ENCODE data around the gene MARF1. TPM values are rescaled to one million over a fixed set of nuclear protein-coding genes. Genes with fewer than 3 reads are reported as not detected.

Gene MARF1
- total RNA-seq, 1 donor from 2014 or later = 16.7 TPM

GRCh38 chr16:15604460-15605440 is 38.2 kb downstream of the MARF1 start:
- H3K9ac ChIP-seq (ENCODE audit: low read depth in 1 of 3, low read length in 3 of 3) = no peak overlapping the region
- H3K27me3 ChIP-seq (ENCODE audit: control insufficient read depth in 3 of 3, insufficient read depth in 3 of 3, low read length in 3 of 3) = no peaks in the 10 kb centered on the region
- no peaks in the 10 kb centered on the region for H3K9me3 ChIP-seq (ENCODE audit: control insufficient read depth in 3 of 3, low read length in 3 of 3)
- no peak overlapping the region for H3K27ac ChIP-seq (ENCODE audit: low read depth, low read length)
- no peak overlapping the region for H3K4me3 ChIP-seq (ENCODE audit: low read length in 3 of 3)
- peaks cover 14 to 16% (median 14%) of the 10 kb centered on the region in 3 donors for H3K4me1 ChIP-seq (ENCODE audit: control insufficient read depth in 3 of 3, insufficient read depth in 3 of 3, low read length in 3 of 3)
- peaks cover 54 to 70% (median 67%) of the 10 kb centered on the region in 3 donors for H3K36me3 ChIP-seq (ENCODE audit: control insufficient read depth in 3 of 3, insufficient read depth in 3 of 3, low read length in 3 of 3)

GRCh38 chr16:15602285-15603044 is 40.5 kb downstream of the MARF1 start:
- Histone ChIP-seq H3K27ac (ENCODE audit: low read depth, low read length) (no peak overlapping the region), H3K9me3 (ENCODE audit: control insufficient read depth in 3 of 3, low read length in 3 of 3) (no peaks in the 10 kb centered on the region), H3K27me3 (ENCODE audit: control insufficient read depth in 3 of 3, insufficient read depth in 3 of 3, low read length in 3 of 3) (no peaks in the 10 kb centered on the region), H3K4me1 (ENCODE audit: control insufficient read depth in 3 of 3, insufficient read depth in 3 of 3, low read length in 3 of 3) (peaks cover 5 to 8% (median 5%) of the 10 kb centered on the region in 3 donors), H3K4me3 (ENCODE audit: low read length in 3 of 3) (no peak overlapping the region), H3K36me3 (ENCODE audit: control insufficient read depth in 3 of 3, insufficient read depth in 3 of 3, low read length in 3 of 3) (peaks cover 70 to 88% (median 74%) of the 10 kb centered on the region in 3 donors), H3K9ac (ENCODE audit: low read depth in 1 of 3, low read length in 3 of 3) (no peak overlapping the region)

GRCh38 chr16:15601212-15601879 is 41.6 kb downstream of the MARF1 start:
- Histone ChIP-seq H3K4me1 (ENCODE audit: control insufficient read depth in 3 of 3, insufficient read depth in 3 of 3, low read length in 3 of 3) (peaks cover 0 to 5% (median 0%) of the 10 kb centered on the region in 3 donors), H3K4me3 (ENCODE audit: low read length in 3 of 3) (no peak overlapping the region), H3K36me3 (ENCODE audit: control insufficient read depth in 3 of 3, insufficient read depth in 3 of 3, low read length in 3 of 3) (peaks cover 68 to 92% (median 77%) of the 10 kb centered on the region in 3 donors), H3K9ac (ENCODE audit: low read depth in 1 of 3, low read length in 3 of 3) (no peak overlapping the region), H3K27ac (ENCODE audit: low read depth, low read length) (no peak overlapping the region), H3K9me3 (ENCODE audit: control insufficient read depth in 3 of 3, low read length in 3 of 3) (no peaks in the 10 kb centered on the region), H3K27me3 (ENCODE audit: control insufficient read depth in 3 of 3, insufficient read depth in 3 of 3, low read length in 3 of 3) (no peaks in the 10 kb centered on the region)

DNA sequence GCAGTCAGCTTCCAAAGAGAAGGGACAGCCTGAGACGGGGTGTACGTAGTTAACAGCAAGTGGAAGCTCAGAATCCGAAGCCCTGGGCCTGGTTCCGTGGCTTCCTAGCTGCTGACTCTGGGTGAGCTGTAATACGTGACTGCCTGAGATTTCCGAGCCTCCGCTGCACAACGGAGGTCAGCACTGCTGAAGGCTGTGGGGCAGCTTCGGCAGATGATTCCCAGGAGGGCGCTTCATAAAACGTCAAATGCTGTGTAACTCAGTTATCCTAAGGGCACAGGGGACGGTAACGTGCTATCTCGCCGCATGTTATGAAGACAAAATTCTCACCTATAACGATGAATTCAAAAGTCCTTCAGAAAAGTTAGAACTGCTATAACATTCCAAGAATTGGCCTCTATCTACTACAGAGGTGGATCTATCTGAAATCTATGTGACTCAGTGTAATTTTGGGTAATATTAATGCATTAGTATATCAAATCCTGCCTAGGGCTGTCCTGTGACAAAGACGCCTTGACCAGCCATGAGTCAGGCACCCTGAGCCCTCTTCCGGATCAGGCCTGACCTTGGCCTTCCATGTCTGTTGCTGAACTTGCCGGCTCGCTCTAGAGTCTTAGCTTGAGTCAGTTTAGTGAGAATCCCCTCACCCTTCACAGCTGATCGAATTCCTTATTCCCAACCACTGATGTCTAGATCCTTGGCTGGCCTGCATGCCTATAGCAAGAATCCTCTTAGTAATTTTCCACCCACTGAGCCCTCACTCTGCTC is 43.5 kb downstream of the MARF1 start:
- no peak overlapping the region for H3K27ac ChIP-seq (ENCODE audit: low read depth, low read length)
- peaks cover 67 to 94% (median 80%) of the 10 kb centered on the region in 3 donors for H3K36me3 ChIP-seq (ENCODE audit: control insufficient read depth in 3 of 3, insufficient read depth in 3 of 3, low read length in 3 of 3)
- peaks cover 0 to 2% (median 0%) of the 10 kb centered on the region in 3 donors for H3K4me1 ChIP-seq (ENCODE audit: control insufficient read depth in 3 of 3, insufficient read depth in 3 of 3, low read length in 3 of 3)
- no peak overlapping the region for H3K9ac ChIP-seq (ENCODE audit: low read depth in 1 of 3, low read length in 3 of 3)
- no peaks in the 10 kb centered on the region for H3K9me3 ChIP-seq (ENCODE audit: control insufficient read depth in 3 of 3, low read length in 3 of 3)
- no peak overlapping the region for H3K4me3 ChIP-seq (ENCODE audit: low read length in 3 of 3)
- no peaks in the 10 kb centered on the region for H3K27me3 ChIP-seq (ENCODE audit: control insufficient read depth in 3 of 3, insufficient read depth in 3 of 3, low read length in 3 of 3)

DNA sequence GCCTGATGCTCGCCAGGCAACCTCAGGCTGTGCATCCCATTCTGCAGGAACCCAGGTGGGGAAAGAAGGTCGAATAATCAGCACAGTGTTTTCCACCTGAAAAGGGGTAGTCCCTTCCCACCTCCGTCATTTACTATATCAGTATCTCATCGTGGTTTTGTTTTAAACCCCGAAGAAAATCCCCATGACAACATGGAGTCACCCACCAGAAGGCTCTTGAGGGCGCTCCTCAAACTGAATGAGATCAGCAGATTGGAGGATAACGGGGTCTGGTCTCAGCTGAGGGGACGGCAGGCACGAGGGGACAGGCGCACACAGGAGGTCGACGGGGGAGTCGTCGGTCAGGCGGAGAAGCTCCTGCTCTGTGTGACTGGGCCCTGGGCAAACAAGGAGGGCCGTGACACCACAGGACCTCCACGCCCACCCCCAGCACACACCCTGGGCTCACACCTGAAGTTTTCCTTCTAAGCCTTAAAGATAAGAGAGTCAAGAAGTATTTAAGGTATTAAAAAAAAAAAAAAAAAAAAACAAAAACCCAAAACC is 44.2 kb downstream of the MARF1 start:
- Histone ChIP-seq H3K4me3 (ENCODE audit: low read length in 3 of 3) (no peak overlapping the region), H3K4me1 (ENCODE audit: control insufficient read depth in 3 of 3, insufficient read depth in 3 of 3, low read length in 3 of 3) (peaks cover 0 to 2% (median 0%) of the 10 kb centered on the region in 3 donors), H3K36me3 (ENCODE audit: control insufficient read depth in 3 of 3, insufficient read depth in 3 of 3, low read length in 3 of 3) (peaks cover 62 to 87% (median 76%) of the 10 kb centered on the region in 3 donors), H3K27me3 (ENCODE audit: control insufficient read depth in 3 of 3, insufficient read depth in 3 of 3, low read length in 3 of 3) (no peaks in the 10 kb centered on the region), H3K9ac (ENCODE audit: low read depth in 1 of 3, low read length in 3 of 3) (no peak overlapping the region), H3K27ac (ENCODE audit: low read depth, low read length) (no peak overlapping the region), H3K9me3 (ENCODE audit: control insufficient read depth in 3 of 3, low read length in 3 of 3) (no peaks in the 10 kb centered on the region)

- H3K9me3 ChIP-seq (ENCODE audit: control insufficient read depth in 3 of 3, low read length in 3 of 3) = no peaks in the 10 kb centered on the region
- H3K4me3 ChIP-seq (ENCODE audit: low read length in 3 of 3) = no peak overlapping the region
- H3K9ac ChIP-seq (ENCODE audit: low read depth in 1 of 3, low read length in 3 of 3) = no peak overlapping the region
- no peak overlapping the region for H3K27ac ChIP-seq (ENCODE audit: low read depth, low read length)
- H3K27me3 ChIP-seq (ENCODE audit: control insufficient read depth in 3 of 3, insufficient read depth in 3 of 3, low read length in 3 of 3) = no peaks in the 10 kb centered on the region
- peaks cover 60 to 80% (median 70%) of the 10 kb centered on the region in 3 donors for H3K36me3 ChIP-seq (ENCODE audit: control insufficient read depth in 3 of 3, insufficient read depth in 3 of 3, low read length in 3 of 3)
- H3K4me1 ChIP-seq (ENCODE audit: control insufficient read depth in 3 of 3, insufficient read depth in 3 of 3, low read length in 3 of 3) = peaks cover 0 to 2% (median 0%) of the 10 kb centered on the region in 3 donors
Observed at GRCh38 chr16:15597822-15598647, 44.9 kb downstream of the MARF1 start.

DNA sequence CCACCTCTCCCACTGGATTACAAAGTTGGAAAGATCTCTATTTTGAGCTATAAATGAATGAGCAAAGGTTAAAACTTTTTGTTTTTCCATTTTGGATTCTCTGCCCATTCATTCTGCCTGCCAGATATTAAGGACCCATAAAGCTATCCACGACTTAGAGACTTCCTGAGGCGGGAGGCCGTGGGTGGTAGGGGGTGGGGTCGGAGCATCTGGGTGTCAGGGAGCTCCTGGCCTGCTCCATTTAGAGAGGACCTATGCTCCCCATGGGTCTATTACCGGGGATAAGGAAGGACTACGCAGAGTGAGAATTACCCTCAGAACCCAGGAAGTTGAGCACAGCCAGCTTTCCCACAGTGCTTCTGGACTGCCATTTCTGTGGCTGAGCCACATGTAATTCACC is 45.8 kb downstream of the MARF1 start:
- Histone ChIP-seq H3K4me3 (ENCODE audit: low read length in 3 of 3) (no peak overlapping the region), H3K4me1 (ENCODE audit: control insufficient read depth in 3 of 3, insufficient read depth in 3 of 3, low read length in 3 of 3) (peaks cover 0 to 6% (median 5%) of the 10 kb centered on the region in 3 donors), H3K36me3 (ENCODE audit: control insufficient read depth in 3 of 3, insufficient read depth in 3 of 3, low read length in 3 of 3) (peaks cover 56 to 71% (median 61%) of the 10 kb centered on the region in 3 donors), H3K27ac (ENCODE audit: low read depth, low read length) (no peak overlapping the region), H3K9ac (ENCODE audit: low read depth in 1 of 3, low read length in 3 of 3) (no peak overlapping the region), H3K9me3 (ENCODE audit: control insufficient read depth in 3 of 3, low read length in 3 of 3) (no peaks in the 10 kb centered on the region), H3K27me3 (ENCODE audit: control insufficient read depth in 3 of 3, insufficient read depth in 3 of 3, low read length in 3 of 3) (no peaks in the 10 kb centered on the region)

DNA sequence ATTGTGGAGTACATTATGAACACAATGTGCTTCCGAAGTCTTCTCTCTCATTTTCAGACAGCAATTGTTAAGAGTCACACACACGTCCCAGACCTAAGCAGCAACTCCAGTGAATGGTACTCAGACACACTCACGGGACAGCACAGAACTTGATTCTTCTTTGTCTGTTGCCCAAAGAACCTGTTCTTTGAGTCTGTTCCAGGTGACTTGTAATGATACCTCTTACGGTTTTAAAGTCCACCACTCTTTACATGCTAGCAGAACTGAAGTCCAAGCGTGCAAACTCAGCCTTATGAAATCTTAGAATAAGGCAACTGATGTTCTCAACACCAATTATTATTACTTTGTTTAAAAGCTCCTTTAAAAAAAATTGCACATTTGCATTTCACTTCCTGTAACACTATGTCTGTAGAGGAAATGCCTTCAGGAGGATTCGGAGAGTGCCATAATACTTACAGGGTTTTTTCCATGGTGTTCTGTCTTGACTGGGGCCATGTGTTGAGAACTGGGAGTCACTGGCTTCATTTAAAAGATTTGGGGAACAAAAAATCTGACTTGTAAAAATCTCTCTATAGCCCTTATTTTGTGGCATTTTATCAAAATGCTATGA is 48.1 kb downstream of the MARF1 start:
- Histone ChIP-seq H3K9ac (ENCODE audit: low read depth in 1 of 3, low read length in 3 of 3) (no peak overlapping the region), H3K4me1 (ENCODE audit: control insufficient read depth in 3 of 3, insufficient read depth in 3 of 3, low read length in 3 of 3) (peaks cover 0 to 19% (median 12%) of the 10 kb centered on the region in 3 donors), H3K27ac (ENCODE audit: low read depth, low read length) (no peak overlapping the region), H3K27me3 (ENCODE audit: control insufficient read depth in 3 of 3, insufficient read depth in 3 of 3, low read length in 3 of 3) (no peaks in the 10 kb centered on the region), H3K4me3 (ENCODE audit: low read length in 3 of 3) (no peak overlapping the region), H3K36me3 (ENCODE audit: control insufficient read depth in 3 of 3, insufficient read depth in 3 of 3, low read length in 3 of 3) (peaks cover 34 to 48% (median 42%) of the 10 kb centered on the region in 3 donors), H3K9me3 (ENCODE audit: control insufficient read depth in 3 of 3, low read length in 3 of 3) (no peaks in the 10 kb centered on the region)

Measured in skeletal muscle tissue (tissue), 4 donors.